SK-N-SH (cell line): ENCODE measurements around the gene CASZ1.

Source experiments
- EP300 ChIP-seq, 2 experiments: IDR thresholded peaks; 2 replicates each; pipeline versions ENCODE4 v1.4.0 to v1.6.1; 2012; ENCODE audit warnings: borderline replicate concordance in 1 of 2, low read depth in 1 of 2, low read length in 1 of 2
- FOSL2 ChIP-seq: IDR thresholded peaks from 2 replicates; pipeline ENCODE4 v1.4.0; 2012; ENCODE audit warnings: low read depth, mild to moderate bottlenecking, moderate library complexity, borderline replicate concordance
- FOXJ3 ChIP-seq: sonication (generic); formaldehyde crosslinking; IDR thresholded peaks from 2 replicates; pipeline ENCODE4 v1.5.1; 2020; ENCODE audit warnings: mild to moderate bottlenecking, missing genetic modification reagents
- NFIC ChIP-seq: IDR thresholded peaks from 2 replicates; pipeline ENCODE4 v1.4.0; 2012; ENCODE audit warnings: borderline replicate concordance
- RAD21 ChIP-seq: IDR thresholded peaks from 2 replicates; pipeline ENCODE4 v1.6.1; 2012; ENCODE audit warnings: mild to moderate bottlenecking, low read length
- RCOR1 ChIP-seq: fragments of 150-350 bp; IDR thresholded peaks from 2 replicates; pipeline ENCODE4 v1.6.1; 2017; ENCODE audit warnings: antibody characterized with exemption, low read length
- RFX5 ChIP-seq: IDR thresholded peaks from 2 replicates; pipeline ENCODE4 v1.6.1; 2012; ENCODE audit warnings: mild to moderate bottlenecking, improper control_type of control experiment, low read length
- TCF12 ChIP-seq: IDR thresholded peaks from 2 replicates; pipeline ENCODE4 v1.4.0; 2012
- TEAD4 ChIP-seq: IDR thresholded peaks from 2 replicates; pipeline ENCODE4 v1.4.0; 2012; ENCODE audit warnings: mild to moderate bottlenecking, borderline replicate concordance; ENCODE audit not compliant: insufficient read depth
- TF ChIP-seq, protein P1 (sequence below): IDR thresholded peaks from 2 replicates; pipeline ENCODE4 v1.6.1; 2012; ENCODE audit warnings: mild to moderate bottlenecking, low read depth, low read length, moderate library complexity
- TF ChIP-seq, protein P2 (sequence below): IDR thresholded peaks from 2 replicates; pipeline ENCODE4 v1.4.0; 2012; ENCODE audit warnings: low read depth, borderline replicate concordance
- TF ChIP-seq, protein P3 (sequence below): fragments of 200-600 bp; sonication (generic); IDR thresholded peaks from 2 replicates; pipeline ENCODE4 v1.6.1; 2017; ENCODE audit warnings: antibody characterized with exemption, mild to moderate bottlenecking, moderate library complexity

DNA sequence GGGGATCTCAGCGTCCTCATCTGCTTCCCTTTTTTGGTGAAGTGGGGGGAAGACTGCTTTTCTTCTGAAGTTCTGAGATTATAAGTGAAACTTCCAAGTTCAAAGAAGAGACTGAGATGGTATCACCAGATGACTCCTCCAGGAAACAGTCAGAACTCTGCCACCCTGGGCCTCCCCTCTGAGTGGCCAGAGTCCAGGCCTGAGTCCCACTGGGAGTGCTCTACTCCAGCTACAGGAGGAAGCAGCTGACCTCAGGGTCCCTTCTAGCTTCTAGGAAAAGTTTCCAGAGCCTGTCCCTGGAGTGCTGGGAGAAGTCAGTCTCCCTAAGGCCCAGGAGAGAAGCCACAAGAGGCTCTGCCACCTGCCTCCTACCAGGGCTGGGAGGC is 104.7 kb downstream of the CASZ1 start:
- TF ChIP-seq, protein P1, sequence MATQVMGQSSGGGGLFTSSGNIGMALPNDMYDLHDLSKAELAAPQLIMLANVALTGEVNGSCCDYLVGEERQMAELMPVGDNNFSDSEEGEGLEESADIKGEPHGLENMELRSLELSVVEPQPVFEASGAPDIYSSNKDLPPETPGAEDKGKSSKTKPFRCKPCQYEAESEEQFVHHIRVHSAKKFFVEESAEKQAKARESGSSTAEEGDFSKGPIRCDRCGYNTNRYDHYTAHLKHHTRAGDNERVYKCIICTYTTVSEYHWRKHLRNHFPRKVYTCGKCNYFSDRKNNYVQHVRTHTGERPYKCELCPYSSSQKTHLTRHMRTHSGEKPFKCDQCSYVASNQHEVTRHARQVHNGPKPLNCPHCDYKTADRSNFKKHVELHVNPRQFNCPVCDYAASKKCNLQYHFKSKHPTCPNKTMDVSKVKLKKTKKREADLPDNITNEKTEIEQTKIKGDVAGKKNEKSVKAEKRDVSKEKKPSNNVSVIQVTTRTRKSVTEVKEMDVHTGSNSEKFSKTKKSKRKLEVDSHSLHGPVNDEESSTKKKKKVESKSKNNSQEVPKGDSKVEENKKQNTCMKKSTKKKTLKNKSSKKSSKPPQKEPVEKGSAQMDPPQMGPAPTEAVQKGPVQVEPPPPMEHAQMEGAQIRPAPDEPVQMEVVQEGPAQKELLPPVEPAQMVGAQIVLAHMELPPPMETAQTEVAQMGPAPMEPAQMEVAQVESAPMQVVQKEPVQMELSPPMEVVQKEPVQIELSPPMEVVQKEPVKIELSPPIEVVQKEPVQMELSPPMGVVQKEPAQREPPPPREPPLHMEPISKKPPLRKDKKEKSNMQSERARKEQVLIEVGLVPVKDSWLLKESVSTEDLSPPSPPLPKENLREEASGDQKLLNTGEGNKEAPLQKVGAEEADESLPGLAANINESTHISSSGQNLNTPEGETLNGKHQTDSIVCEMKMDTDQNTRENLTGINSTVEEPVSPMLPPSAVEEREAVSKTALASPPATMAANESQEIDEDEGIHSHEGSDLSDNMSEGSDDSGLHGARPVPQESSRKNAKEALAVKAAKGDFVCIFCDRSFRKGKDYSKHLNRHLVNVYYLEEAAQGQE: no peak
- TF ChIP-seq, protein P2, sequence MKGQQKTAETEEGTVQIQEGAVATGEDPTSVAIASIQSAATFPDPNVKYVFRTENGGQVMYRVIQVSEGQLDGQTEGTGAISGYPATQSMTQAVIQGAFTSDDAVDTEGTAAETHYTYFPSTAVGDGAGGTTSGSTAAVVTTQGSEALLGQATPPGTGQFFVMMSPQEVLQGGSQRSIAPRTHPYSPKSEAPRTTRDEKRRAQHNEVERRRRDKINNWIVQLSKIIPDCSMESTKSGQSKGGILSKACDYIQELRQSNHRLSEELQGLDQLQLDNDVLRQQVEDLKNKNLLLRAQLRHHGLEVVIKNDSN: no peak
- TF ChIP-seq EP300 (IDR thresholded peaks at IDR 0.05; ENCODE audit: borderline replicate concordance in 1 of 2, low read depth in 1 of 2, low read length in 1 of 2): no peak
- TF ChIP-seq NFIC: no peak
- no peak for TF ChIP-seq RAD21
- no peak for TF ChIP-seq TEAD4
- TF ChIP-seq FOXJ3 (CRISPR knock-in tag): no peak
- TF ChIP-seq RCOR1: no peak
- TF ChIP-seq, protein P3, sequence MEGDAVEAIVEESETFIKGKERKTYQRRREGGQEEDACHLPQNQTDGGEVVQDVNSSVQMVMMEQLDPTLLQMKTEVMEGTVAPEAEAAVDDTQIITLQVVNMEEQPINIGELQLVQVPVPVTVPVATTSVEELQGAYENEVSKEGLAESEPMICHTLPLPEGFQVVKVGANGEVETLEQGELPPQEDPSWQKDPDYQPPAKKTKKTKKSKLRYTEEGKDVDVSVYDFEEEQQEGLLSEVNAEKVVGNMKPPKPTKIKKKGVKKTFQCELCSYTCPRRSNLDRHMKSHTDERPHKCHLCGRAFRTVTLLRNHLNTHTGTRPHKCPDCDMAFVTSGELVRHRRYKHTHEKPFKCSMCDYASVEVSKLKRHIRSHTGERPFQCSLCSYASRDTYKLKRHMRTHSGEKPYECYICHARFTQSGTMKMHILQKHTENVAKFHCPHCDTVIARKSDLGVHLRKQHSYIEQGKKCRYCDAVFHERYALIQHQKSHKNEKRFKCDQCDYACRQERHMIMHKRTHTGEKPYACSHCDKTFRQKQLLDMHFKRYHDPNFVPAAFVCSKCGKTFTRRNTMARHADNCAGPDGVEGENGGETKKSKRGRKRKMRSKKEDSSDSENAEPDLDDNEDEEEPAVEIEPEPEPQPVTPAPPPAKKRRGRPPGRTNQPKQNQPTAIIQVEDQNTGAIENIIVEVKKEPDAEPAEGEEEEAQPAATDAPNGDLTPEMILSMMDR: no peak
- no peak for TF ChIP-seq TCF12
- no peak for TF ChIP-seq RFX5
- TF ChIP-seq FOSL2: no peak
